ENCODE data around the gene NUTM2E. TPM values are rescaled to one million over a fixed set of nuclear protein-coding genes. Genes with fewer than 3 reads are reported as not detected.
A peak's percentile ranks its signal among the peaks of the same experiment; 100 is the strongest.
"Not testable (repeated sequence)": the region's sequence is repeated elsewhere in the genome, so short reads cannot be mapped to it uniquely, and the experiment has no call there.

NUTM2E gene
- total RNA-seq: under 1 TPM in 1 of 2 donors, not detected in 1; 0.08 TPM

- H3K27me3 ChIP-seq; intact Hi-C loops (cut with DNase I); H3K4me1 ChIP-seq; H3K9me3 ChIP-seq; H3K36me3 ChIP-seq: not testable (repeated sequence)
- Histone ChIP-seq H3K4me3 (peak within 1 kb of the TSS; percentile 41), H3K27ac (peak within 1 kb of the TSS; percentile 72), H3K9ac (ENCODE audit: low read depth in 2 of 2, low read length in 2 of 2) (peak within 1 kb of the TSS in 1 of 2 donors; percentile 72)
- DNase-seq: peak; percentile 91
Observed at GRCh38 chr10:79826496-79827215, at the start of gene NUTM2E. TSS of gene NUTM2E (plus strand) at chr10:79826739. CDS start at chr10:79841741, 15,002 bp downstream.

- DNase-seq; H3K27ac ChIP-seq; H3K4me1 ChIP-seq; H3K36me3 ChIP-seq; H3K9me3 ChIP-seq; H3K4me3 ChIP-seq; H3K9ac ChIP-seq (ENCODE audit: low read depth in 2 of 2, low read length in 2 of 2); H3K27me3 ChIP-seq; intact Hi-C loops (cut with DNase I): not testable (repeated sequence)
Observed at GRCh38 chr10:79777997-79778396, 48.5 kb upstream of the NUTM2E start.

- H3K4me1 ChIP-seq; H3K36me3 ChIP-seq; H3K27ac ChIP-seq; H3K4me3 ChIP-seq; intact Hi-C loops (cut with DNase I); H3K9ac ChIP-seq (ENCODE audit: low read depth in 2 of 2, low read length in 2 of 2); H3K9me3 ChIP-seq; H3K27me3 ChIP-seq: not testable (repeated sequence)
- peak; percentile 66 for TF ChIP-seq CTCF (IDR thresholded peaks at IDR 0.05)
- peak; percentile 90 for DNase-seq
Observed at GRCh38 chr10:79779310-79779938, 47.1 kb upstream of the NUTM2E start.

- H3K9me3 ChIP-seq; H3K27ac ChIP-seq; DNase-seq; intact Hi-C loops (cut with DNase I); H3K27me3 ChIP-seq; H3K9ac ChIP-seq (ENCODE audit: low read depth in 2 of 2, low read length in 2 of 2); H3K4me3 ChIP-seq; H3K4me1 ChIP-seq; H3K36me3 ChIP-seq: not testable (repeated sequence)
Observed at GRCh38 chr10:79779992-79780391, 46.5 kb upstream of the NUTM2E start.

GRCh38 chr10:79781584-79781983 is 45.0 kb upstream of the NUTM2E start:
- H3K9me3 ChIP-seq; intact Hi-C loops (cut with DNase I); H3K27ac ChIP-seq; H3K27me3 ChIP-seq; H3K36me3 ChIP-seq; H3K4me3 ChIP-seq; H3K4me1 ChIP-seq; H3K9ac ChIP-seq (ENCODE audit: low read depth in 2 of 2, low read length in 2 of 2): not testable (repeated sequence)
- DNase-seq: peak; percentile 56

GRCh38 chr10:79787455-79787952 is 39.0 kb upstream of the NUTM2E start:
- H3K27me3 ChIP-seq; H3K4me1 ChIP-seq; H3K9ac ChIP-seq (ENCODE audit: low read depth in 2 of 2, low read length in 2 of 2); H3K9me3 ChIP-seq; DNase-seq; H3K27ac ChIP-seq; H3K4me3 ChIP-seq; intact Hi-C loops (cut with DNase I); H3K36me3 ChIP-seq: not testable (repeated sequence)

- H3K27ac ChIP-seq; H3K27me3 ChIP-seq; H3K4me1 ChIP-seq; H3K9ac ChIP-seq (ENCODE audit: low read depth in 2 of 2, low read length in 2 of 2); H3K4me3 ChIP-seq; DNase-seq; H3K36me3 ChIP-seq; intact Hi-C loops (cut with DNase I); H3K9me3 ChIP-seq: not testable (repeated sequence)
Observed at GRCh38 chr10:79789351-79789750, 37.2 kb upstream of the NUTM2E start.

GRCh38 chr10:79791906-79792517 is 34.5 kb upstream of the NUTM2E start:
- H3K4me1 ChIP-seq; H3K9ac ChIP-seq (ENCODE audit: low read depth in 2 of 2, low read length in 2 of 2); H3K9me3 ChIP-seq; H3K27me3 ChIP-seq; H3K27ac ChIP-seq; DNase-seq; H3K36me3 ChIP-seq; H3K4me3 ChIP-seq; intact Hi-C loops (cut with DNase I): not testable (repeated sequence)

GRCh38 chr10:79799337-79799736 is 27.2 kb upstream of the NUTM2E start:
- H3K9me3 ChIP-seq: not testable (repeated sequence)

GRCh38 chr10:79805857-79806256 is 20.7 kb upstream of the NUTM2E start:
- H3K27me3 ChIP-seq; H3K27ac ChIP-seq; H3K4me3 ChIP-seq; H3K9ac ChIP-seq (ENCODE audit: low read depth in 2 of 2, low read length in 2 of 2); intact Hi-C loops (cut with DNase I); H3K4me1 ChIP-seq; H3K36me3 ChIP-seq; DNase-seq; H3K9me3 ChIP-seq: not testable (repeated sequence)

More at GRCh38 chr10:79799337-79799736, 27.2 kb upstream of the NUTM2E start:
- H3K27ac ChIP-seq; H3K27me3 ChIP-seq; H3K9ac ChIP-seq (ENCODE audit: low read depth in 2 of 2, low read length in 2 of 2); H3K4me1 ChIP-seq; DNase-seq; intact Hi-C loops (cut with DNase I); H3K4me3 ChIP-seq; H3K36me3 ChIP-seq: not testable (repeated sequence)

- H3K27ac ChIP-seq; H3K4me3 ChIP-seq; H3K4me1 ChIP-seq; H3K9ac ChIP-seq (ENCODE audit: low read depth in 2 of 2, low read length in 2 of 2); DNase-seq; H3K9me3 ChIP-seq; intact Hi-C loops (cut with DNase I); H3K27me3 ChIP-seq; H3K36me3 ChIP-seq: not testable (repeated sequence)
Observed at GRCh38 chr10:79811895-79812294, 14.6 kb upstream of the NUTM2E start.

- H3K9ac ChIP-seq (ENCODE audit: low read depth in 2 of 2, low read length in 2 of 2); H3K4me3 ChIP-seq; intact Hi-C loops (cut with DNase I); H3K4me1 ChIP-seq; DNase-seq; H3K36me3 ChIP-seq; H3K9me3 ChIP-seq; H3K27me3 ChIP-seq; H3K27ac ChIP-seq: not testable (repeated sequence)
Observed at GRCh38 chr10:79816290-79816689, 10.2 kb upstream of the NUTM2E start.
